Breast epithelium (tissue), 3 donors: Measurements from ENCODE around the gene DRAP1.

Experiments
- CTCF ChIP-seq, 3 donors: fragments of 450-650 bp; IDR thresholded peaks; one replicate each; pipeline ENCODE4 v1.5.1; 2016 to 2017; ENCODE audit warnings: antibody characterized with exemption in 3 of 3, mild to moderate bottlenecking in 3 of 3, moderate library complexity in 3 of 3
- POLR2A ChIP-seq: fragments of 450-650 bp; IDR thresholded peaks from one replicate; pipeline ENCODE4 v1.6.1; 2016; ENCODE audit warnings: antibody characterized with exemption, mild to moderate bottlenecking, moderate library complexity
- POLR2AphosphoS5 ChIP-seq, 3 donors: sonication (generic); formaldehyde crosslinking; IDR thresholded peaks; one replicate each; pipeline ENCODE4 v1.6.1; 2017; ENCODE audit warnings: antibody characterized with exemption in 3 of 3

DNA sequence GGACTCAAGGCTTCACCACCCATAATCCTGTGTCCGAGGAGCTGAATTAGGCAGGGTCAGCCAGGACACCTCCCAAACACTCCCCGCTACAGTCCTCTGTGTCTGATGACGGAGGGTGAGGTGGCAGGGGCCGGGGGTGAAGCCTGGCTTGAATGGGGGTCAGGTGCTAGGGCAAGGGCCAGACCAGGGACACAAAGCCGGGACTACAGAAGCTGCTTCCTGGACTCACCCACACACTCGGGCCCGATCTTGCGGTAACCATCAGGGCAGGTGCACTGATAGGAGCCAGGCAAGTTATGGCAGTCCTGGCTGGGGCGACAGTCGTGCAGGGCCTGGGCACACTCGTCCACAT, 48.9 kb upstream of the DRAP1 start:
- TF ChIP-seq CTCF (IDR thresholded peaks at IDR 0.05) (no peak), POLR2AphosphoS5 (IDR thresholded peaks at IDR 0.05) (no peak), POLR2A (no peak)
